Measurements from ENCODE around the gene BRINP2. TPM values are rescaled to one million over a fixed set of nuclear protein-coding genes. Genes with fewer than 3 reads are reported as not detected.

The BRINP2 gene
- total RNA-seq, 1 donor from 2014 or later, result not detected

DNA sequence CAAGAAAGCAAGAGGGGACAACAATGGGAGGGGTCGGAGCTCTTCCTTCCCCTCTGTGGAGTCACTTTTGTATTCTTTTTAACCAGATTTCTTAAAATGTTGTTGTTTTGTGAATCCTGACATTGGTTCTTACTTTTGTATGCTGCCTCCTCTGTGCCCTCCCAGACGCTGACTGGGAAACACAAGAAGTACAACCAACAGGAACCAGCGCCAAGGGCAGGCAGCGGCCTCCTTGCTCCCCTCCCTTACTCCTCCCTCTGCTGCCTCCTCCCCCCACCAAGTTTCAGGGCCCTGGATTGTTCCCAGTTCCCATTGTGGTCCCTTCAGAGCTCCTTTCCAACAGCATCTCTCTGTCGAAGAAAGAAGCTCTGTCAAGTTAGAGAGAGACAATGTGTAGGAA, 111.1 kb downstream of the BRINP2 start:
- POLR2A ChIA-PET, result no interaction called here
- ATAC-seq (ENCODE audit: low read depth), result no peak
- intact Hi-C loops (cut with micrococcal nuclease), result no loop called here
- Mint-ChIP-seq H3K36me3 (ENCODE audit: low read depth) (no peaks in the 10 kb centered on the region), H3K4me1 (no peaks in the 10 kb centered on the region), H3K27me3 (no peaks in the 10 kb centered on the region), H3K4me3 (no peak overlapping the region), H3K9me3 (no peaks in the 10 kb centered on the region), H3K27ac (no peak overlapping the region)
- no peak for DNase-seq
- no peak for TF ChIP-seq CTCF (IDR thresholded peaks at IDR 0.05)
- CTCF ChIA-PET, result no interaction called here

DNA sequence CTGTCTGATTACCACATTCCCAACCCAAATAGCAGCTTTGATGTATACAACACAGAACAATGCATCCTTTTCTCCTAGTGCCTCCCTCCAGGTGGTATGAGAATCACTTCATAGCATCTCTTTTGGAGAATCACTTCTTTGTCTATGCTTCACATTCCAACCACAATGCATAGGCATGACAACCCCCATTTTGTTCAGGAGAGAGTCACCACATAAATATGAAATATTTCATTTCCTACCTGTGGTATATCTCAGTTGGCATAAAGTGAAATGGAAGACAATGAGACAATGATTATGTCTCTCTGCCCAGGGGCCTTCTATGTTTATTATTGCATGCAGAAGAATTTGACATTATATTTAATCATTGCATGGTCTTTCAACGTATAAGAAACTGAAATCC, 112.2 kb downstream of the BRINP2 start:
- no peaks in the 10 kb centered on the region for H3K27me3 Mint-ChIP-seq
- intact Hi-C loops (cut with micrococcal nuclease), result no loop called here
- no peaks in the 10 kb centered on the region for H3K9me3 Mint-ChIP-seq
- H3K36me3 Mint-ChIP-seq (ENCODE audit: low read depth), result no peaks in the 10 kb centered on the region
- H3K4me1 Mint-ChIP-seq, result no peaks in the 10 kb centered on the region
- H3K4me3 Mint-ChIP-seq, result no peak overlapping the region
- DNase-seq (no peak), ATAC-seq (ENCODE audit: low read depth) (no peak)
- TF ChIP-seq CTCF (IDR thresholded peaks at IDR 0.05), result no peak
- no peak overlapping the region for H3K27ac Mint-ChIP-seq
- ChIA-PET POLR2A (no interaction called here), CTCF (no interaction called here)

DNA sequence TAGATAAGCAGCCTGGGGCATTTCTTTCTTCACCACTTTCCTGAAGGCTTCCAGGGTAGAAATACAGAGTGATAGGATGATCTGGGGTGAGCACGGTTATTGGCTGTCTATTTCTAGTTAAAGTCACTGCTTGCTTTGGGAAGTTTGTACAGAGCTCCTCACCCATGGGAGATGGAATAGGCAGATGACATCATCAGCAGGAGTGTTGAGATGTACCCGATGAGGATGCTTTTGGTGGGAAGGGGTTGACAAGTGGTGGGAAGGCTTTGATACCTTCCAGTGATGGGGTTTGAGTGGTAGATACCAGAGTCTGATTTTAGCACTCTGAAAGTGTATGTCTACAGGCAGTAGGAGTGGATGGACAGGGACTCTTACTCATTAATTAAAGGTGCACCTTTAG, 112.6 kb downstream of the BRINP2 start:
- Mint-ChIP-seq H3K9me3 (no peaks in the 10 kb centered on the region), H3K4me1 (no peaks in the 10 kb centered on the region), H3K36me3 (ENCODE audit: low read depth) (no peaks in the 10 kb centered on the region), H3K27ac (no peak overlapping the region), H3K4me3 (no peak overlapping the region), H3K27me3 (no peaks in the 10 kb centered on the region)
- ATAC-seq (ENCODE audit: low read depth), result no peak
- intact Hi-C loops (cut with micrococcal nuclease), result no loop called here
- TF ChIP-seq CTCF (IDR thresholded peaks at IDR 0.05), result no peak
- DNase-seq, result no peak
- POLR2A ChIA-PET, result no interaction called here
- CTCF ChIA-PET, result no interaction called here

DNA sequence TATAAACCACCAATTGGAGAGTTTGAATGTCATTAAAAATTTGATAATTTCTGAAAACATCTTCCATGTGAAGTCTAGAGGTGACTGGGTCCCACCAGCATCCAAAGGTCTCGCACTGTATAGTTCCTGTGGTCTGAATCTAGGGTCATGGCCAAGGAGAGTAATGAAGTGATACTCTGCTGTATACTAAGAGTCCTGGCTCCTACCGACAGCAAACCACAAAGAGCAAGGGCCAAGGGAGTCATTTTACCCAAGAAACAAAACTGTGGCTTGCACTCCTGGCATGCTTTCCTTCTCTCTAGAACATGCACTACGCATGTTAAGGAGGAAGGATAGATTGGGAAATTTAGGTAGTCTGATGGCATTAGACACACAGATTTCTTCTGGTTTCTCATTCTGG, 115.6 kb downstream of the BRINP2 start:
- H3K4me1 Mint-ChIP-seq, result no peaks in the 10 kb centered on the region
- ChIA-PET CTCF (no interaction called here), POLR2A (no interaction called here)
- DNase-seq (no peak), ATAC-seq (ENCODE audit: low read depth) (no peak)
- no peaks in the 10 kb centered on the region for H3K36me3 Mint-ChIP-seq (ENCODE audit: low read depth)
- H3K4me3 Mint-ChIP-seq, result no peak overlapping the region
- no peaks in the 10 kb centered on the region for H3K27me3 Mint-ChIP-seq
- TF ChIP-seq CTCF (IDR thresholded peaks at IDR 0.05), result no peak
- intact Hi-C loops (cut with micrococcal nuclease), result no loop called here
- no peaks in the 10 kb centered on the region for H3K9me3 Mint-ChIP-seq
- no peak overlapping the region for H3K27ac Mint-ChIP-seq

- H3K27me3 Mint-ChIP-seq, result no peaks in the 10 kb centered on the region
- POLR2A ChIA-PET, result no interaction called here
- intact Hi-C loops (cut with micrococcal nuclease), result no loop called here
- H3K9me3 Mint-ChIP-seq, result no peaks in the 10 kb centered on the region
- CTCF ChIA-PET, result no interaction called here
- H3K4me3 Mint-ChIP-seq, result no peak overlapping the region
- DNase-seq (no peak), ATAC-seq (ENCODE audit: low read depth) (no peak)
- H3K36me3 Mint-ChIP-seq (ENCODE audit: low read depth), result no peaks in the 10 kb centered on the region
- no peak for TF ChIP-seq CTCF (IDR thresholded peaks at IDR 0.05)
- no peaks in the 10 kb centered on the region for H3K4me1 Mint-ChIP-seq
- H3K27ac Mint-ChIP-seq, result no peak overlapping the region
Measured at GRCh38 chr1:177287270-177287669, 116.5 kb downstream of the BRINP2 start.
